NCI-H524 treated with DMSO at 0.1 percent for 48 hours (cell line): Measurements from ENCODE around the gene PLIN3.
"Not testable (repeated sequence)": the region's sequence is repeated elsewhere in the genome, so short reads cannot be mapped to it uniquely, and the experiment has no call there.

ENCODE experiments used
- DNase-seq: peaks from one replicate; lab custom pipeline; 2025; lab: John Stamatoyannopoulos, UW

PLIN3 gene

DNA sequence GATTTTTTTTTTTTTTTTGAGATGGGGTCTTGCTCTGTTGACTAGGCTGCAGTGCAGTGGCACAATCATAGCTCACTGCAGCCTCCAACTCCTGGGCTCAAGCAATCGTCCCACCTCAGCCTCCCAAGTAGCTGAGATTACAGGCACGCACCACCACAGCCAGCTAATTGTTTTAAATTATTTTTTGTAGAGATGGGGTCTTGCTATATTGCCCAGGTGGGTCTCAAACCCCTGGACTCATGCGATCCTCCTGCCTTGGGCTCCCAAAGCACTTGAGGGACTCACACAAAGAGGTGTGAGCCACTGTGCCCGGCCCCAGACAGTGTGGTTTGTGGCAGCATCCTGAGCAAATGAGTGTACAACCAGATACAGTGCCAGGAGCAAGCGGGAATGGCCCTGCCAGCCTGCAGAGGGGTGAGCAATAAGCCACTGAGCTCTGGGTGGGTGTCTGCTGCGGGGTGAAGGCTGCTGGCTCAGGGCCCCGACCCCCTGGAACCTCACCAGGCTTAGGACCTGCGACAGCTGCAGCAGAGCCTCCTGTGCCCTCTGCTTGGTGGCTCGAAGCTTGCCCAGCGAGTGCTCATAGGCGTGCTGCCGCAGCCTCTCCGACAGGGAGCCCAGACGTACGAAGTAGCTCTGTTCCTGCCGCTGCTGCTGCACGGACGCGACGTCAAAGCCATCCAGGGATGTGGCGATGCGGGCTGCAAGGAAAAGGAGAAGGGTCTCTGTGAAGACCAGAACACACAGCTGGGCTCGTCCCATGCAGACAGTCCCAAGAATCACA is 20.1 kb downstream of the PLIN3 start:
- DNase-seq: no peak

DNA sequence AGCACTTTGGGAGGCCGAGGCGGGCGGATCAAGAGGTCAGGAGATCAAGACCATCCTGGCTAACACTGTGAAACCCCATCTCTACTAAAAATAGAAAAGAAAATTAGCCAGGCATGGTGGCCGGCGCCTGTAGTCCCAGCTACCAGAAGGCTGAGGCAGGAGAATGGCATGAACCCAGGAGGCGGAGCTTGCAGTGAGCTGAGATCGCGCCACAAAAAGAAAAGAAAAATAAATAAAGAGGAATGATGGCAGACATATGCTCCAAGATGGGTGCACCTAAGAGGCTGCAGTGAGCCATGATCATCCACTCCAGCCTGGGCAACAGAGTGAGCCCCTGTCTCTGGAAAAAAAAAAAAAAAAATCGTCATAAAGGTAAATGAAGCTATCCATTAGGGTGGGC is 21.5 kb downstream of the PLIN3 start:
- DNase-seq: not testable (repeated sequence)

DNA sequence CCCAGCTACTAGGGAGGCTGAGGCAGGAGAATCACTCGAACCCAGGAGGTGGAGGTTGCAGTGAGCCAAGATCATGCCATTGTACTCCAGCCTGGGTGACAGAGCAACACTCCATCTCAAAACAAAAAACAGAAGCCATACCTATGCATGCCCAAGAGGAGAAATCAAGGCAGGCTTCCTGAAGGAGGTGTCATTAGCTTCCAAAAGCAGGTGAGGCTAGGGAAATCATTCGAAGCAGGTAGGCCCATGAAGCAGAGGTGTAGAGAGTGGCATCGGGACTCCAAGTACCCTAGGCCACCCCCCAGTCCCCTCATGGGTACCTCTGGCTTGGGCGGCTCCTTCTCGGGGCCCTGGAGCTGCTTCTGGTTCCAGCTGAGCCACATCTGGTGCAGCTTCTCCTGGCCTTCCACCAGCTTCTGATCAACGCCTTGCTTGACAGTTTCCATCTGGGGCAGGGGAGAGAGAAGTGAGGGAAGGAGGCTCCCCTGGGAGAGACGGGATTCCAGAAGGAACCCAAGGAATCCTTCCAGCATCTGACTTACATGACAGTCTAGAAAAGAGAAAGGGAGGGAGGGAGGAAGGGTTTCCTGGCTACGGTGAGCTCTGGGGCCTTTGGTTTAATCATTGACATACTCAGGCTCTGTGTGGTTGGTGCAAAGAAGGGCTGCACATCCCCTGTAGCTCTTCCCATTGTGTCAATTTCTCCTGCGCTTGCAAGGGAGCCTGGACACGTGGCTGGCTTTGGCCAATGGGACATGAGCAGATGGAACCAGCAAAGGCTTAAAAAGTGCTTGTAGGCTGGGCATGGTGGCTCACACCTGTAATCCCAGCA is 22.9 kb downstream of the PLIN3 start:
- no peak for DNase-seq

DNA sequence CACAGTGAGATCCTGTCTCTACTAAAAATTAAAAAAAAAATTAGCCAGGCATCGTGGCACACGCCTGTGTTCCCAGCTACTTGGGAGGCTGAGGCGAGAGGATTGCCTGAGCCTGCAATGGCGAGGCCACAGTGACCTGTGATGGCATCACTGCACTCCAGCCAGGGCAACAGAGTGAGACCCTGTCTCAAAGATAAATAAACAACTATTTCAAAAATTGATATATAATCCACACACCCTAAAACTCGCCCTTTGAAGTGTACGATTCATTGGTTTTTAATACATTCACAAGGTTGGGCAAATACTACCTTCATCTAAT is 23.9 kb downstream of the PLIN3 start:
- DNase-seq: no peak

DNA sequence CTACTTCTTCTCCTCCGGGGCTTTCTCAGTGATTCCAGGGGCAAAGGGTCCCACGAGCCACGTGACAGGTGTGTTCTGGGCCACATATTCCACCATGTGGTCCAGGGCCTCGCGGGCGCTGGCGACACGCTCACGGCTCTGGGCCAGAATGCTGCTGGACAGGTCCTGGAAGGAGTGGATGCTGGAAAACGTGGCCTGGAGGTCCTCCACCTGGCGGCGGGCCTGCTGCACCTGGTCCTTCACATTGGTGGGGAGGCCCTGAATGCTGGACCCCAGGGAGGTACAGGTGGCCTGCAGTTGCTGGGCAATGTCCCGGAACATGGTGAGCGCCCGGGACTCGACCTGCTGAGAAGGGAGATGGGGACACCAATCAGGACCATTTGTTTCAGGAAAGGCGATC is 28.3 kb downstream of the PLIN3 start:
- DNase-seq: no peak

DNA sequence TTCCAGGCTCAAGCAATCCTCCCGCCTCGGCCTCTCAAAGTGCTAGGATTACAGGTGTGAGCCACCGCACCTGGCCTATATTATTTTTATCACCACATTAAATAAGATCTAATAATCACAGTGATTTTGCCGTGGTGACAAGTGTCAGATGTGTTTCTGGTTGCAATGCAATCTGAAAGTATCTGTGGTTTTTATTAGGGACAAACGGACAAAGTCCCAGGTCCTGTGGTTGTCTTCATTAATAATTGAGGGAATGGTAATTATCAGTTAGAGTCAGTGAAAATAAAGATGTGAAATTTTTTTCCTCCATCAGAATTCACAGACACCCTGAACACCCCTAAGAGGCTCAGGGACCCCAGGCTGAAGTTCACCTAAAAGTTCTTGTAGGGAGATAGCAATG is 34.7 kb downstream of the PLIN3 start:
- no peak for DNase-seq

DNA sequence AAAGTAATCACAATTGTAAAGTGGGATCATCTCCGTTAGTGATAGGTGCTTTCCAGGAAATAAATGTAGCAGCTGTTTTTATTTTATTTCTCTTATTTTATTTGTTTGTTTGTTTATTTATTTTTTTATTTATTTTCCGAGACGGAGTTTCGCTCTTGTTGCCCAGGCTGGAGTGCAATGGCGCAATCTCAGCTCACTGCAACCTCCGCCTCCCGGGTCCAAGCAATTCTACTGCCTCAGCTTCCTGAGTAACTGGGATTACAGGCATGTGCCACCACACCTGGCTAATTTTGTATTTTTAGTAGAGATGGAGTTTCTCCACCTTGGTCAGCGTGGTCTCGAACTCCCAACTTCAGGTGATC is 35.5 kb downstream of the PLIN3 start:
- DNase-seq: not testable (repeated sequence)

DNA sequence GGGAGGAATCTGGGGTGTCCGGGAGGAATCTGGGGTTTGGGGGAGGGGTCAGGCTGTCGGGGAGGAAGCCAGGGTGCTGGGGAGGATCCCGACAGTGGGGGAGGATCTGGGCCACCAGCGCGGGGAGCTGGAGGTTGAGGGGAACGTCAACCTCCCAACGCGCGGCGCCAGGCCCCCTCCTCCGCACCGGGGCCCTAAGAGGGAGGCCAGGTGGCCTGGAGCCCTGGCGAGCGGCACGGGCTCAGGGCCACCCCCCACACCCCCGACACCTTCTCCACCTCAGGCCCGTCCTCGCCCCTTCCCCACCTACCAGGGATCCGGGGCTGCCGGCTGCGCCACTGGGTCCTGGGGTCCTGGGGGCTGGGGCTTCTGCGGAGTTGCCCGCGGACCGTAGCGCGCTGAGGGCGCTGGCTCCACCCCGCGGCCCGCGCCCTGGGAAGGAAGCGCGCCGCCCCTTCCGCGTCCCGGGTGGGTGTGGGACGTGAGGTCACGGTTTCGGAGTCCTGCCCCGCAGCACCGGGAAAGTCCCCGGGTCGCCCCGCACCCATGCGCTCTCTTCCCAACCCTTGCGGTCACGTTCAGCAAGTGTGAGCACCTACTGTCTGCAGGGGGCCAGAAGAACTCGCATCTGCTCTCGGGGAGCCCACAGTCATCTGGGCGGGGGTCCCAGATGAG is 36.0 kb downstream of the PLIN3 start, which contains the start of gene TICAM1:
Gene TICAM1, minus strand, starts transcription at position 409 of the 675 bp plus-strand sequence. CDS start 13,335 bp downstream, outside the sequence.
- no peak for DNase-seq

DNA sequence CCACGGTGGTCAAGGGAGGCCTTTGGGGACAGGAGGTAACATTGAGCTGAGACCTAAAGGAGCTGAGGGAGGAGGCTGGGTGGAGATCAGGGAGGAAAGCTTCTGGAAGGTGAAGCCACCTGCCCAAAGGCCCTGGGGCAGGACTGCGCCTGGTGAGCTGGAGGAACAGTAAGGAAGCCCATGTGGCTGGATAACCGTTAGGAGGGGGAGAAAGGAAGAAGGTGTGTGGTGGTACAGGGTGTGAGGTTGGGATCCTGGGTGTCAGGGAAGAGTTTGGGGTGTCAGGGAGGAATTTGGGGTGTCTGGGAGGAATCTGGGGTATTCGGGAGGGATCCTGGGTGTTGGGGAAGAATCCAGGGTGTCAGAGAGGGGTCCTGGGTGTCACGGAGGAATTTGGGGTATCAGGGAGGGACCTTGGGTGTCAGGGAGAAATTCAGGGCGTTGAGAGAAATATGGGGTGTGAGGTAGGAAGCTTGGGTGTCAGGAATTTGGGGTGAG is 36.6 kb downstream of the PLIN3 start:
- no peak for DNase-seq

DNA sequence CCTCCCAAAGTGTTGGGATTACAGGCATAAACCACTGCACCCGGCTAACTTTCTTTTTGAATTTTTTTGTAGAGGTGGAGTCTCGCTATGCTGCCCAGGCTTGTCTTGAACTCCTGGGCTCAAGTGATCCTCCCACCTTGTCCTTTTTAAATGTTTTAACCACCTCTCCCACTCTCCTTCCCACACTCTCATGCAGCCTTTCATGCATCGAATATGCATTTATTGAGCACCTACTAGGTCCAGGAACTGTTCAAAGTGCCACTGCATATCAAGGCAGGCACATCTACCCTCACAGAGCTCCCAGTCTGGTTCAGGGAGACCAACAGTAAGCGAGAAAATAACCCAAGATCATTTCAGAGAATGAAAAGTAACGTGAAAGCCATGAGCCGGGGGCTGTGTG is 37.1 kb downstream of the PLIN3 start:
- DNase-seq: no peak

DNA sequence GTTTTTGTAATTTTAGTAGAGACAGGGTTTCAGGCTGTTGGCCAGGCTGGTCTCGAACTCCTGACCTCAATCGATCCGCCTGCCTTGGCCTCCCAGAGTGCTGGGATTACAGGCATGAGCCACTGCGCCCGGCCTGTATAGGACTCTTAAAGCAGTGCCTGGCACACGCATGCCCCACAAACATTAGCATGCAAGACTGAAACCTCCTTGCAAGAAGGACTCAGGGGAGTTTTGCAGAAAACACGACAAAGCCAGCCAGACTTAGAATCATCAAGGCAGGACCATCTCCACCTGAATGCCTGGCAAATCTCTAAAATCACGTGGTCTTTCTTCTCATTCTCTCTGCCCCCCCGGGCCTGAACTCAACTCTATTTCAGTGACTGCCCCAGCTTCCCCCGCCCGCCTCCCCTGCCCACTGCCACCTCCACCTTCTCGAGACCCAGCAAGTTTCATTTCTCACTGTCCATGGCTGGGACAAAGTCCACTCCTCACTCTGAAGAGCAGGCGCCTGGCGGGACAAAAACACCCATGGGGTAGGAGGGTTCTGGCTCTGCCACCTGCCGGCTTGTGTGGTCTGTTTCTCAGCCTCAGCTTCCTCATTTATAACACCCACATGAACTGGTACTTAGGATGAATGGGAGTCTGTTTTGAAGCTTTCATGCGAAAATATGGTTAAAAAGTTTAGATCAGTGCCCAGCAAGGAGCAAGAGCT is 38.3 kb downstream of the PLIN3 start:
- DNase-seq: no peak

DNA sequence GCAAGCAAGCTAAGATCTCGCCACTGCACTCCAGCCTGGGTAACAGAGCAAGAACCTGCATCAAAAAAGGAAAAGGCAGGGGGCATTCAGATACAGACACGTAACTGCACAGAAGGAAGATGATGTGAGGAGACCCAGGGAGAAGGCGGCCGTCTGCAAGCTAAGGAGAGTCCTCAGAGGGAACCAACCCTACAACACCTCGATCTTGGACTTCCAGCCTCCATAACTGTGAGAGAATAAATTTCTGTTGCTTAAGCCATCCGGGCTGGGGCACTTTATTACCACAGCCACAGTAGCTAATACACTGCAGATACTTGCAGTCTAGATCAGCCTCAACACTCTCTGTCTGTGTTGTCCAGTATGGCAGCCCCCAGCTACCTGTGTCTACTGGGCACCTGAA is 43.9 kb downstream of the PLIN3 start:
- no peak for DNase-seq

DNA sequence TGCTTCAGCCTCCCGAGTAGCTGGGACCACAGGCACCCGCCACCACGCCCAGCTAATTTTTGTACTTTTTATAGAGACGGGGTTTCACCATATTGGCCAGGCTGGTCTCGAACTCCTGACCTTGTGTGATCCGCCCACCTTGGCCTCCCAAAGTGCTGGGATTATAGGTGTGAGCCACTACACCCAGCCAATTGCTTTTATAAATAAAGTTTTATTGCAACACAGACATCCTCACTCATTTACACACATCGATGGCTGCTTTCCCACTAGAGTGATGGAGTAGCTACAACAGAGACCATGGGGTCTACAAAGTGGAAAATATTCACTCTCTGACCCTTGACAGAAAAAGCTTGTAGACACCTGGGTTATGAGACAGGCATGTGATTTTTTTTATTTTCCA is 45.1 kb downstream of the PLIN3 start:
- DNase-seq: not testable (repeated sequence)

DNA sequence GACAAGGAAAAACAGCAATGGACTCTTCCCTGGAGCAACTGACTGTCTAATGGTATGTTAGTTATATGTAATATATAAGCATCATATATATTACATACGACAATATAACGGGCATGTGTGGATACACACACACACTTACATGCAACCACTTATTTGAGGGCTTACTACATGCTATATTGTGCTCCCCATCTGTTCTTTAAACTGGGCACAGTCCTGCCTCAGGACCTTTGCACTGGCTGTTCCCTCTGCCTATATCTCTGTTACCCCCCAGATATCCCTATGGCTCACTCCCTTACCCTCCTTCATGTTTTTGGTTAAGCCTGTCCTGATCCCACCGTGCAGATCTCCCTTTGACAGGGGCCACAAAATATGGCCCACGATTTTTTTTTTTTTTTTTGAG is 46.2 kb downstream of the PLIN3 start:
- DNase-seq: no peak

DNA sequence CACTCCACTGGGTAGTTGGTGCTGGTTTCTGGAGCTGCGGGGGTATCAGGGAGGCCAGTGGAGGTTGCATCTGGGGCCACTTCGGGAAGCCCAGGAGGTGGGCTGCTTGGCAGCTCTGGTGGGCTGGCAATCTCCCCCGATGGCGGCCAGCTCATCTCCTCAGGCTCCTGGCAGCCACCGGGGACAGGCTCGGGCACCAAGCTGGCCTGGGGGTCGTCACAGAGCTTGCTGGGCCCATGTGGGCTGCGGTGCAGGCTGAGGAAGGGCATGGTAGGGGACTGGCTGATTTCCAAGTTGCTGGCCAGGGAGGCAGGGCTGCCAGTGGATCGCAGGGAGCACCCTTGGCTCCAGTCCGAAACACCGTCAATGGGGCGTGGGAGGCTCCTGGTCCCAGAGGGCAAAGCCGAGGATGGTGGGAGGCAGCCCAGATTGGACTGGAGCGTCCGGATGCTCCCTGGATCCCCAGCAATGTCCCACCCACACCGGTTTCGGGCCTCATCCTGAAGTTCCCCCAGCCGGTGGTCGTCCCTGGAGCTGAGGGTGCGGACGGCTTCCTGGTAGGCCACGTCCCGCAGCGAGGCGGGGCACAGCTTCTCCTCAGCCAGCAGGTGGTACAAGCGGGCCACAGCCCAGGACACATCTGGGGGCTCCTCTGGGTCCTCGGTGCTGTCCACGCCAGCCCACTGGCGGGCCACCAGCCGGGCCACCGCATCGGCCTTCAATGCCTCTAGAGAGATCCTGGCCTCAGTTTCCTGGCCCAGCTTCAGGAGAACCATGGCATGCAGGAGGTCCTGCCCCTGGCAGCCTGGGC is 49.8 kb downstream of the PLIN3 start:
- no peak for DNase-seq

DNA sequence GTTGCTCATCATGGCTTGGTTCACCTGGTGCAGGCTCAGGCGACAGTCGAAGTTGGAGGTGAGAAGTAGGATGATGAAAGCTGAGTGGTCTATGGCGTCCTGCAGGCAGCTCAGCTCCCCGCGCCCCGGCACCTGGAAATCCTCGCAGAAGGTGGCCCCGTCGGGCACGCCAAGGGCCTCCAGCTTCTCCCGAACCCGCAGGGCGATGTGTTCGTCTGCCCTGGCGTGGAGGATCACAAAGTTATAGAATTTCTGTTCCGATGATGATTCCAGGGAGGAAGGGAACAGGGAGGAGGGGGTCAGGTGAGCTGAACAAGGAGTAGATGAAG is 50.6 kb downstream of the PLIN3 start:
- no peak for DNase-seq

DNA sequence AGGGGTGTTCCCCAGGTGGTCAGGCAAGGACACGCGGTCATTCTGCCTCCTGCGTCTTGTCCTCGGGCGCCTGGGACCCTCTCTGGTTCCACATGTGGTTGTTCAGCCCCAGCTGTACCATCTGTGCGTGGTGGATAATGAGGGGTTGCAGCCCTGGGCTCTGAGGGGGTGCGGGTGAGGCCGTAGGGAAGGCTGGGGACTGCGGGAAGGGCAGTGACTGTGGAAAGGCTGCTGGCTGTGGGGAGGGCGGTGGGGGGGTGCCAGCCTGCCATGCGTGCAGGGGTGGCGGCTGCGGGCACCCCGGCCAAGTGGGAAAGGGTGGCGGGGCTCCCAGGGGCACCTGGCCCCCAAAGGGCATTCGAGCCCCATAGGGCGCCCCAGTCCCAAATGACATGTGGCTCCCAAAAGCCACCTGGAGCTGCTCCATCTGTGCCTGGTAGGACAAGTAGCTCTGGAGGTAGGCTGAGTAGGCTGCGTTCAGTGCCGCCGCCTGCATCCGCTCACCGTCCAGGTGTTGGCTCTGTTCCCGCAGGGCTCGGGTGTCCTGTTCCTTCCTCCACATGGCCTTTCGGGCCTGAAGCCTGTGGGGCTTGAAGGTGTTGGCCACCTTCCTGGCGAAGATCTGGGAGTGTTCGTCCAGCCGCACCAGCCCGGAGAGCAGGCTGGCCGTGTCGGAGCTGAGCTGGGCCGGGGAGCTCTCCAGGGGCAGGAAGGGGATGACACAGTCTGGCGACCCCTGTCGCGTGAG is 51.1 kb downstream of the PLIN3 start:
- DNase-seq: no peak

DNA sequence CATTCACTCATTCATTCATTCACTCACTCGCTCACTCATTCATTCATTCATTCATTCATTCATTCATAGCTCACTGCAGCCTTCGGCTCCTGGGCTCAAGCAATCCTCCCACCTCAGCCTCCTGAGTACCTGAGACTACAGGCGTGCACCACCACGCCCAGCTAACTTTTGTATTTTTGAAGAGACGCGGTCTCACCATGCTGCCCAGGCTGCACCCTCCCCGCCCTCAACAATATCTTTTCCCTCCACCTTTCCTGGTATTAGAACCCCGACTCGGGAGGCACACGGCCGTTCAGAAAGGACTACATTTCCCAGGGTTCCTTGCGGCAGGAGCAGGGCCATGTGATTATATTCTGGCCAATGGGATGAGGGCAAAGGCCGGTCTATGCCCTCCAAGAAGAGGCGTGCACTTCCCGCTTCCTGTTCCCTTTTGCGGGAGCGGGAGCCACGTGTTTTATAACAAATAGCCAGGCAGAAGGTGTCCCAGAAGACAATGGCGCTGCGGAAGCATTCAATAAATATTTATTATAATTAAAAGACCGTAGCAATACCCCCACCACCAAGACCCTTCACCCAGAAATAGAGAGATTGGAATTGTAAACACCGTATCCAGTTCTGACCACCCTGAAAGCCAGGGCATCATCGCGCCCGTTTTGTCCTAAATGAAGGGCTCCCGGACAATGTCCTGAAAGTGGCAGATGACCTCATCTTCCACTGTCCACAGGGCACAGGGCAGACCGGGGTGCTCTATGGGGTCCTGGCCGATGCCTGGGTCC is 51.9 kb downstream of the PLIN3 start:
- DNase-seq: peak; percentile 83

DNA sequence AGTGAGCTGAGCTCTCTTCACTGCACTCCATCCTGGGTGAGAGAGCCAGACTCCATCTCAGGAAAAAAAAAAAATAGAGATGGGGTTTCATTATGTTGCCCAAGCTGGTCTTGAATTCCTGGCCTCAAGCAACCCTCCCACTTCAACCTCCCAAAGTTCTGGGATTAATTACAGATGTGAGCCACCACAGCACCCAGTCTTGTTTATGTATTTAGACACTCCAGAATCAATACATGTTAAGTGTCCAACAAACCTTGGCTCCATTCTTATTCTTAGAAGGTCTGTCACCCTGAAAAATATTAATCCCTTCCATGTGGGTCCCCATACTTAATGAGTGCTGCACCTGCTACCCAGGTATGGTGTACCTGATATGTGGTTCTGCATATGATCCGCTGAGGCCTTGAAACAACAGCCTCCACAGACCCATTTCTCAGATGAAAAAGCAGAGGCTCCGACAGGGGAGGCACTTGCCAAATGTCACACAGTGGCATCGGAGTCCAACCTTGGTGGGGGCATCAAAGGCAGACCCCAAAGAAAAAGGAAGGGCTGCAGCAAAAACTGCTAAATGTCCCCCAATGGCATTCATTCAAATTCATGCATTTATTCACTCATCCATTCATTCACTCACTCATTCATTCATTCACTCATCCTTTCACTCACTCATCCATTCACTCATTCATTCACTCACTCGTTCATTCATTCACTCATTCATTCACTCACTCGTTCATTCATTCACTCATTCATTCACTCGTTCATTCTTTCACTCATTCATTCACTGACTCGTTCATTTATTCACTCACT is 52.6 kb downstream of the PLIN3 start:
- DNase-seq: no peak
